Prostate gland (tissue), 2 donors: ENCODE data around the gene ADCYAP1R1.

ENCODE experiments used
- CTCF ChIP-seq, 4 experiments: fragments of 200-600 bp in 2 of 4; fragments of 450-650 bp in 2 of 4; sonication (generic) in 2 of 4; IDR thresholded peaks; 1 replicate in 3 of 4; 2 replicates in 1 of 4; pipeline ENCODE4 v1.5.1; 2016 to 2019; ENCODE audit warnings: antibody characterized with exemption in 4 of 4, mild to moderate bottlenecking in 2 of 4, moderate library complexity in 2 of 4
- POLR2A ChIP-seq: fragments of 450-650 bp; IDR thresholded peaks from one replicate; pipeline ENCODE4 v1.6.1; 2016; ENCODE audit warnings: antibody characterized with exemption, mild to moderate bottlenecking
- POLR2AphosphoS5 ChIP-seq: sonication (generic); formaldehyde crosslinking; IDR thresholded peaks from one replicate; pipeline ENCODE4 v1.6.1; 2017; ENCODE audit warnings: antibody characterized with exemption

- no peak for TF ChIP-seq CTCF (IDR thresholded peaks at IDR 0.05)
- no peak for TF ChIP-seq POLR2A
- TF ChIP-seq POLR2AphosphoS5, result no peak
Measured at GRCh38 chr7:31116615-31117014, 64.5 kb downstream of the ADCYAP1R1 start.
